ACC112 (cell line): ENCODE results near the gene SIGLEC9.
"Not testable (repeated sequence)": the region's sequence is repeated elsewhere in the genome, so short reads cannot be mapped to it uniquely, and the experiment has no call there.

Source experiments
- H2AFZ ChIP-seq: fragments of 200-600 bp; sonication (generic); one replicate; pipeline ENCODE4 v1.6.0; 2017; ENCODE audit warnings: antibody characterized with exemption, low read length; ENCODE audit not compliant: unreplicated experiment
- H3K27ac ChIP-seq: fragments of 200-600 bp; sonication (generic); 2 replicates; pipeline ENCODE4 v1.5.1; 2014; ENCODE audit warnings: low read depth, mild to moderate bottlenecking, antibody characterized with exemption, low read length, moderate library complexity
- H3K27me3 ChIP-seq: fragments of 200-600 bp; sonication (generic); 2 replicates; pipeline ENCODE4 v1.6.1; 2014; ENCODE audit warnings: mild to moderate bottlenecking, antibody characterized with exemption, low read length, moderate library complexity, mixed read lengths; ENCODE audit not compliant: insufficient read depth
- H3K36me3 ChIP-seq: fragments of 200-600 bp; sonication (generic); 2 replicates; pipeline ENCODE4 v1.6.1; 2016; ENCODE audit warnings: mild to moderate bottlenecking, antibody characterized with exemption, low read length, moderate library complexity, mixed read lengths; ENCODE audit not compliant: insufficient read depth
- H3K4me1 ChIP-seq: fragments of 200-600 bp; sonication (generic); one replicate; pipeline ENCODE4 v1.6.1; 2016; ENCODE audit warnings: low read length, mixed read lengths; ENCODE audit not compliant: insufficient read depth, unreplicated experiment, control insufficient read depth
- H3K4me3 ChIP-seq: fragments of 200-600 bp; sonication (generic); 2 replicates; pipeline ENCODE4 v1.5.1; 2014; ENCODE audit warnings: mild to moderate bottlenecking, low read depth, low read length
- H3K79me2 ChIP-seq: fragments of 200-600 bp; sonication (generic); one replicate; pipeline ENCODE4 v1.6.0; 2016; ENCODE audit warnings: low read length; ENCODE audit not compliant: control insufficient read depth, unreplicated experiment, insufficient read depth

Gene SIGLEC9

DNA sequence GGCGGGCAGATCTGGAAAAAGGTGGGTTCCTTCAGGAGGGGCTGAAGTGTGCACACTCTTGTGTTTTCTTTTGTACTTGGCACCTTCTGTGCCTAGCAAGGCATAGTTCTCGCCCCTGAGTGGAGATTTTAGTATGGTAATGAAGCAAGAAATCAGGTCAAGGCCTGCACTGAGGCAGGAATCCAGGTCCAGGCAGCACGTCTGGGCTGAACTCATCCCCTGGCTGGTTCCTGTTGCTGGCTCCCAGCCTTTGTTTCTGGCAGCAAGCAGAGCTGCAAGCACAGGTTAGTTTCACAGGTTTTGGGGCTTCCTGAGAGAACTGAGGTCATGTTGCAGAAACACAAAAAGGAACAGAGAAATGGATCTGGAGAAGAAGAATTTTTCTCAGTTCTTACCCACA lies 38.6 kb downstream of the SIGLEC9 start:
- H3K27ac ChIP-seq: no peak overlapping the region
- no peak overlapping the region for H3K4me3 ChIP-seq
- no peaks in the 10 kb centered on the region for H3K36me3 ChIP-seq
- H2AFZ ChIP-seq: no peak overlapping the region
- H3K4me1 ChIP-seq: no peaks in the 10 kb centered on the region
- peaks cover 13% of the 10 kb centered on the region; the same call in 1 of the 2 replicates for H3K27me3 ChIP-seq
- no peaks in the 10 kb centered on the region for H3K79me2 ChIP-seq

GRCh38 chr19:51164215-51164614 lies 39.5 kb downstream of the SIGLEC9 start:
- no peaks in the 10 kb centered on the region for H3K79me2 ChIP-seq
- no peak overlapping the region for H3K4me3 ChIP-seq
- H3K27ac ChIP-seq: no peak overlapping the region
- no peaks in the 10 kb centered on the region for H3K4me1 ChIP-seq
- no peak overlapping the region for H2AFZ ChIP-seq
- H3K36me3 ChIP-seq: no peaks in the 10 kb centered on the region
- H3K27me3 ChIP-seq: peaks cover 13% of the 10 kb centered on the region; the same call in 1 of the 2 replicates

DNA sequence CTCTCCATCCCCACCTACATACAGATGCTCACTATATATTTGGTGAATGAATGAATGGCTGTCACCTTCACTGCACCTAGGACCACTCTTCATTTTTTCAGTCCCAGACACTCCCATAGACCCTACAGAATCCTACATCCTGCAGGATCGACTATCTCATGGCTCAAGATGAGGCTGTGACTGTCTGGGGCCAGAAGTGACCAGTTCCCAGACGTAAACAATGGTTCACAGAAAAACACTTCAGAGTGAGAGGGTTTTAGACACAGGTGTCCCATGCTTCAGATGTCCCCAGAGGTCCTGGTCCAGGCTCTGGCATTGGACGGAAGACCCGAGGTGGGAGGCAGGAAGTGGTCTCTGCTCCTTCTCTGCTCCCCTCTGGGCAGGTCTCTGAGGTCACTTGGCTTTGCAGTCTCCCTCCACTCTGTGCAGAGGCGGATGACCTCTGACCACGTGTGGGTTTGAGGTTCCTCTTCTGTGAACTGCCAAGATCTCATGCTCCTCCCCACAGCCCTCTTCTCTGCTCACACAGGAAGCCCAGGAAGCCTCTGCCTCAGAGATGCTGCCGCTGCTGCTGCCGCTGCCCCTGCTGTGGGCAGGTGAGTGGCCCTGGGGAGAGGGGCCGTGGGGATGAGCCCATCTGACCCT lies 42.3 kb downstream of the SIGLEC9 start:
- Histone ChIP-seq H3K4me1 (no peaks in the 10 kb centered on the region), H2AFZ (no peak overlapping the region), H3K27ac (no peak overlapping the region), H3K79me2 (no peaks in the 10 kb centered on the region), H3K36me3 (no peaks in the 10 kb centered on the region), H3K4me3 (no peak overlapping the region), H3K27me3 (peaks cover 28% of the 10 kb centered on the region)

DNA sequence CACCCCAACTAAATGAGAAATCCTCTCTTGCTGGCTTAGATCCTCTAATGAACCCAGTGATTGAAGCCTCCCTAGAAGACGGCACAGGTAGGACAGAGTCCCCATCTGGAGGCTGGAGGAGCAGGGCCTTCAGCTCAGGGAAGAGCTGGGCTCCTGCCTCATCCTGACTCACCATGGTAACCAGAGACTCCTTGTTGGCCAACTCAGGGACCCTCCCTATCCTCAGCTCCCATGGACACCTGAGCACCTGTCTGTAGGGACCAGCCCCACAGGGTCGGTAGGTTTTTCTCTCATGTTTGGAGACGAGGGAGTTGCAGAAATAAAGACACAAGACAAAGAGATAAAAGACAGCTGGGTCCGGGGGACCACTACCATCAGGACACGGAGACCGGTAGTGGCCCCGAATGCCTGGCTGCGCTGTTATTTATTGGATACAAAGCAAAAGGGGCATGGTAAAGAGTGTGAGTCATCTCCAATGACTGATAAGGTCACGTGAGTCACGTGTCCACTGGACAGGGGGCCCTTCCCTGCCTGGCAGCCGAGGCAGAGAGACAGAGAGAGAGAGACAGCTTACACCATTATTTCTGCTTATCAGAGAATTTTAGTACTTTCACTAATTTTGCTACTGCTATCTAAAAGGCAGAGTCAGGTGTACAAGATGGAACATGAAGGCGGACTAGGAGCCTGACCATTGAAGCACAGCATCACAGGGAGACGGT lies 44.0 kb downstream of the SIGLEC9 start:
- no peaks in the 10 kb centered on the region for H3K36me3 ChIP-seq
- no peaks in the 10 kb centered on the region for H3K79me2 ChIP-seq
- peaks cover 38% of the 10 kb centered on the region for H3K27me3 ChIP-seq
- no peak overlapping the region for H3K27ac ChIP-seq
- no peaks in the 10 kb centered on the region for H3K4me1 ChIP-seq
- no peak overlapping the region for H2AFZ ChIP-seq
- H3K4me3 ChIP-seq: no peak overlapping the region

DNA sequence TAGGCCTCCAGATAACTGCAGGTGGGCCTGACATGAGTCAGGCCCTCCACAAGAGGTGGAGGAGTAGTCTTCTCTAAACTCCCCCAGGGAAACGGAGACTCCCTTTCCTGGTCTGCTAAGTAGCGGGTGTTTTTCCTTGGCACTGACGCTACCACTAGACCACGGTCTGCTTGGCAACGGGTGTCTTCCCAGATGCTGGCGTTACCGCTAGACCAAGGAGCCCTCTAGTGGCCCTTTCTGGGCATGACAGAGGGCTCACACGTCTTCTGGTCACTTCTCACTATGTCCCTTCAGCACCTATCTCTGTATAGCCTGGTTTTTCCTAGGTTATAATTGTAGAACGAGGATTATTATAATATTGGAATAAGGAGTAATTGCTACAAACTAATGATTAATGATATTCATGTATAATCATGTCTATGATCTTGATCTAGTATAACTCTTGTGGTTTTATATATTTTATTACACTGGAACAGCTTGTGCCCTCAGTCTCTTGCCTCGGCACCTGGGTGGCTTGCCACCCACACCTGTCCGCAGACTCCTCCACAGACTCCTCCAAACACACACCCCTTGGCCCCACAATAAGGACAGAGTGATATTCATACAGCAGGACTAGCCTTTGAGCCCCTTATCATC lies 44.7 kb downstream of the SIGLEC9 start:
- H3K79me2 ChIP-seq, H3K4me3 ChIP-seq, H2AFZ ChIP-seq, H3K27ac ChIP-seq, H3K36me3 ChIP-seq, H3K4me1 ChIP-seq: not testable (repeated sequence)
- peaks cover 39% of the 10 kb centered on the region for H3K27me3 ChIP-seq

DNA sequence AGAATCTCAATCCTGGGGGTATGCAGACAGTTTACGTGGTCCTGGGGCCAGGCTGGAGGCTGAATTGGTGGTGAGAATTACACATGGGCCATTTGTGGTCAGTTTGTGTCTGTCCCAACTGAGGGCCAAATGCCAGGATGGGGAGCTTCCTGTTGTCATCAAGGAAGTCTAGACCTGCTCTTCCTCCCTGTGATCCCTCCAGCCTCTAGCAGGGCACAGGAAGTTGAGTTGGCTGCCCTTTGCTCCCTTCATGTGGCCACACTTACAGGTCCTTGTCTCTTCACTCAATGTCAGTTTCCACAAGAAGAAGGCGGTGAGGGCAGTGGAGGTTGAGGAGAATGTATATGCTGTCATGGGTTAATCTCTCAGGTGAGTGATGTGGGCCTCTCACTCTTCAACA lies 47.5 kb downstream of the SIGLEC9 start:
- Histone ChIP-seq H3K4me3 (no peak overlapping the region), H3K27ac (no peak overlapping the region), H2AFZ (no peak overlapping the region), H3K27me3 (peaks cover 48% of the 10 kb centered on the region), H3K79me2 (no peaks in the 10 kb centered on the region), H3K4me1 (no peaks in the 10 kb centered on the region), H3K36me3 (no peaks in the 10 kb centered on the region)

GRCh38 chr19:51173681-51174080 lies 49.0 kb downstream of the SIGLEC9 start:
- Histone ChIP-seq H3K27me3 (peaks cover 62% of the 10 kb centered on the region), H3K27ac (no peak overlapping the region), H3K36me3 (no peaks in the 10 kb centered on the region), H3K79me2 (no peaks in the 10 kb centered on the region), H3K4me3 (no peak overlapping the region), H2AFZ (no peak overlapping the region), H3K4me1 (no peaks in the 10 kb centered on the region)

DNA sequence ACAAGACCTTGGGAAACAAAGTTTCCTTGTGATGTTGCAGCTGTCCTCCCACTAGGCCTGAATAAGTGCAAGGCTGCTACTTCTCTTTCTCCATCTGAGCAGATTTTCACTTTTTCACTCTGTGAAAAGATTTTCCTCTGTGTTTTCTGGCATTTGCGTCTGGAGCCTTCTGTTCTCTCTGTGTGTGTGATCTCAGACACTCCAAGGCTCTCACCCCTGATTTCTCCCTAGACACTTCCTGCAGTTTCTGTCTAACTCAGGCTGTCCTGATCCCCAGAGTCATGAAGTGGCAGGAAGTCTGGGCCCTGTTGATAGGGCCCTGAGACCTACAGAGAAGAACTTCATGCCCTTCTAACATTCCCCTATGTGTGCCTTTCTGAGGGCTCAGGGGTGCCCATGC lies 54.5 kb downstream of the SIGLEC9 start:
- Histone ChIP-seq H3K27me3 (peaks cover 42% of the 10 kb centered on the region), H3K4me1 (no peaks in the 10 kb centered on the region), H3K4me3 (no peak overlapping the region), H2AFZ (no peak overlapping the region), H3K36me3 (no peaks in the 10 kb centered on the region), H3K27ac (no peak overlapping the region), H3K79me2 (no peaks in the 10 kb centered on the region)
